NT2/D1 (cell line): Measurements from ENCODE around the gene HSD3B2.

Experiments
- DNase-seq: peaks from one replicate; pipeline ENCODE4 v3.0.0-alpha.2; 2011; ENCODE audit warnings: low read depth, low spot score
- H3K27me3 ChIP-seq: 2 replicates; pipeline ENCODE4 v1.6.0; 2011; ENCODE audit warnings: mild to moderate bottlenecking; ENCODE audit not compliant: insufficient read length, insufficient read depth
- H3K36me3 ChIP-seq: 2 replicates; pipeline ENCODE4 v1.6.1; 2011; ENCODE audit warnings: mild to moderate bottlenecking, low read length, mixed read lengths; ENCODE audit not compliant: insufficient read depth, insufficient read length
- H3K4me1 ChIP-seq: 2 replicates; pipeline ENCODE4 v1.5.1; 2011; ENCODE audit not compliant: insufficient read depth, insufficient read length
- H3K4me3 ChIP-seq: 2 replicates; pipeline ENCODE4 v1.5.1; 2011; ENCODE audit warnings: low read depth; ENCODE audit not compliant: insufficient read length
- H3K9ac ChIP-seq: 2 replicates; pipeline ENCODE4 v1.6.0; 2011; ENCODE audit warnings: low read depth; ENCODE audit not compliant: insufficient read length
- H3K9me3 ChIP-seq: 2 replicates; pipeline ENCODE4 v1.5.1; 2011; ENCODE audit warnings: mild to moderate bottlenecking, low read length; ENCODE audit not compliant: insufficient read depth
- SUZ12 ChIP-seq: IDR thresholded peaks from 2 replicates; pipeline ENCODE4 v1.6.1; 2011; ENCODE audit not compliant: insufficient read length, insufficient read depth; ENCODE audit errors: extremely low read depth
- YY1 ChIP-seq: IDR thresholded peaks from 2 replicates; pipeline ENCODE4 v1.6.1; 2011; ENCODE audit not compliant: insufficient read length, insufficient read depth
- ZNF274 ChIP-seq: IDR thresholded peaks from 2 replicates; pipeline ENCODE4 v1.6.1; 2011; ENCODE audit warnings: mild to moderate bottlenecking, low read depth, low read length

The HSD3B2 gene

DNA sequence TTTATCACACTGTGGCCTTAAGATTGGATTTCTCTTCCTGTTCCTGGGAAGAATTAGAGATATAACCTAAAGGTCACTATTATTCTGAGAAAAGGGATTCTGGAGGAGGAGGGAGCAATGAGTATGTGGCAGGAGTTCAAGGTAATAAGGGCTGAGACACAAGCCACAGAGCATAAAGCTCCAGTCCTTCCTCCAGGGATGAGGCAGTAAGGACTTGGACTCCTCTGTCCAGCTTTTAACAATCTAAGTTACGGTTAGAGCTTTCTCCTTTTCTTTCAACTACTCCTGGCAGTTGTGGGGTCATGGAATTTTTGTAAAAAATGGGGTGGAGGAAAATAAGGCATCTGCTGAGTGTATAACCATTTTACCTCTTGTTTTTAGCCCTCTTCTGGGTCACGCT is at the start of gene HSD3B2:
Gene HSD3B2, plus strand, starts transcription at position 201 of the 400 bp plus-strand sequence. CDS start 270 bp downstream, outside the sequence.
- Histone ChIP-seq H3K9me3 (no peaks in the 10 kb centered on the region), H3K36me3 (no peaks in the 10 kb centered on the region), H3K4me3 (no peak within 1 kb of the TSS), H3K4me1 (no peaks in the 10 kb centered on the region), H3K9ac (no peak within 1 kb of the TSS), H3K27me3 (no peaks in the 10 kb centered on the region)
- TF ChIP-seq YY1 = no peak
- no peak for TF ChIP-seq ZNF274
- no peak for TF ChIP-seq SUZ12
- no peak for DNase-seq

DNA sequence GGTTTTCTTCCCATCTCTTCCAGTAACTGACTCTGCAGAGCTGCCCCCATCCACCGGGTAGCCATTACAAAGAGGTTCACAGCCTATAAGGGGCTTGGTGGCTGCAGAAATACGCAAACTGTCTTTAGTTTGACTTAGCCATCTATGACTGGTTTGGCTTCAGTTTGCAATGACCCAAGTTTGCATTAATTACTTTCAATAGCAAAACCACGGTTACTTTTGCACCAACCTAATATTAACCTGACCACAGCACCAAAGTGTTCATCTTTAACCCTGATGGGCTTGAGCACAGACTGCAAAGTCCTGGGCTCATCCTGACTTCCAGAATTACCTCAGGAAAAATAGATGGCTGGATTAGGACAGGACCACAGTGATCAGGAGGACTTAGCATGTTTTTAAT is 48.5 kb upstream of the HSD3B2 start:
- no peaks in the 10 kb centered on the region for H3K36me3 ChIP-seq
- TF ChIP-seq ZNF274 = no peak
- no peak for TF ChIP-seq YY1
- TF ChIP-seq SUZ12 = no peak
- no peaks in the 10 kb centered on the region for H3K27me3 ChIP-seq
- H3K4me3 ChIP-seq = no peak overlapping the region
- H3K9ac ChIP-seq = no peak overlapping the region
- H3K4me1 ChIP-seq = peaks cover 3% of the 10 kb centered on the region
- no peaks in the 10 kb centered on the region for H3K9me3 ChIP-seq
- DNase-seq = no peak

DNA sequence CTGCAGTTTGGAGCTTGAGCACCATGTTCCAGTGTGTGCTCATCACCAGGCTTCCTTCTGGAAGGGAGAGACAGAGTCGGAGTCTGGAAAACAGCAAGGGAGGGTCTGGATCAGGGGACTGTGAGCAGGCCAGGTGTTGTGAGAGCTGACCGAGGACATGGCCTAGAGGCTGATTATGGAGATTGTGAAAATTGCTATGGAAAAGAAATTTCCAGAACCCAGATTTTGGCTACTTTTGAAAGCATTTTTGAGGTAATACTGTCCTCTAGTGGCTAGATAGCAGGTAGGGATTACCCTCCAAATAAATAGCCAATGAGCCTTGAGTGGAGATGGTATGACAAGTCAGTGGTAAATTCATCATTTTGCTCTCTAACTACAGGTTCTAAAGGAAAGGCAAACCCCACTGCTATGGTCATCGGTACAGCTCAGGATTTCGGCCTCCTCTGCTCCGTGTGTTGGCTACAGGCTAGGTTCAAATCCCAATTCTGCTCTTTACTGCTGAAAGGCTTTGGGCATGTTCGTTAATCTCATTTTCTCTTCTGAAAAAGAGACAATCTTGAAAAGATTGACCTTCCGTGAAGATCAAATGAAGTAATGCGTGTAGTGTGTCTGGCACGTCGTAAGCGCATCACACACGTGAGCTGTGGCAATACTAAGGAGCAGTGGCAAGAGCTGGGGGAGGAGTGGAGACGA is 47.4 kb upstream of the HSD3B2 start:
- H3K9me3 ChIP-seq = no peaks in the 10 kb centered on the region
- no peaks in the 10 kb centered on the region for H3K36me3 ChIP-seq
- H3K9ac ChIP-seq = no peak overlapping the region
- TF ChIP-seq ZNF274 (no peak), SUZ12 (no peak), YY1 (no peak)
- H3K27me3 ChIP-seq = no peaks in the 10 kb centered on the region
- DNase-seq = peak; percentile 32
- H3K4me3 ChIP-seq = no peak overlapping the region
- H3K4me1 ChIP-seq = peaks cover 3% of the 10 kb centered on the region

DNA sequence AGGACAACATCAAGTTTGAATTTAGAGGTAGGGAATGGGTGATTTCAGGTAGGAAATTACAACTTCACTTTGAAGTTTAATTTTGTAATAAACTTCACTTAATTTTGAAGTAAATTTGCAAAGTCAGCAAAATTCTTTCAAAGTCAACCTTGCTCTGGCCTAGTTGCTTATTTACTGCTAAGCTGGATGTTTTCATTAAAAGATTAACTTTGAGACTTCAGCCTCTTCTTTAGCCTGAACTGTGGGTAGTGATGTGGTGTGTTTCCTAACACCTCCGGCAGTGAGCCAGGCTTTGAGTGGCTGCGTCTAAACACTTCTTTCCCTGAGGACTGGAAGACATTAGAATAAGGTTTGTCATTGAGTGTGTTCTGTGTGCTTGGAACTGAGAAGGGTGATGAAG is 46.4 kb upstream of the HSD3B2 start, which contains the start of gene HAO2:
Gene HAO2, plus strand, starts transcription at position 232 of the 400 bp plus-strand sequence. CDS start 12,301 bp downstream, outside the sequence.
- Histone ChIP-seq H3K36me3 (no peaks in the 10 kb centered on the region), H3K4me1 (no peaks in the 10 kb centered on the region)
- TF ChIP-seq YY1 (no peak), SUZ12 (no peak), ZNF274 (no peak)

DNA sequence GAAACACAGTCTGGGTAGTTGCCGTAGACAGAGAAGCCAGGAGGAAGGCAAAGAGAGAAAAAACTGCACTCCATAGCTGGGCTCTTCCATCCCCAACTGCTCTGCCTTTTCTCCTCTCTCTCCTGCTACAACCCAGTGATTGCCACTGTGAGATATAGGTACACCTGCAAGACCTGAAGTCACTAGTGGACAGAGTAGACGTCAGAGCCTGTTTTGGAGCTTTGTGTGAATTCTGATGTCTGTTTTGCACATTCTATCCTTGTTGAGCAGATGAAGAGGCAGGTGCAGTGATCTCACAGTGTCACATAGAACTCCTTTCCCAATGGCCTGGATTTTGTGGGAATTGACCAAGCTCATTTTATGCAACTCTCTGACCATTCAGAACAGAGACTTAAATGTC is 44.2 kb upstream of the HSD3B2 start:
- Histone ChIP-seq H3K9me3 (no peaks in the 10 kb centered on the region), H3K4me1 (no peaks in the 10 kb centered on the region), H3K36me3 (no peaks in the 10 kb centered on the region), H3K9ac (no peak overlapping the region), H3K4me3 (no peak overlapping the region), H3K27me3 (no peaks in the 10 kb centered on the region)
- no peak for TF ChIP-seq YY1
- TF ChIP-seq ZNF274 = no peak
- TF ChIP-seq SUZ12 = no peak
- no peak for DNase-seq

More for the DNA sequence above, 46.4 kb upstream of the HSD3B2 start, which contains the start of gene HAO2:
- Histone ChIP-seq H3K4me3 (no peak within 1 kb of the TSS), H3K9ac (no peak within 1 kb of the TSS), H3K27me3 (no peaks in the 10 kb centered on the region), H3K9me3 (no peaks in the 10 kb centered on the region)
- DNase-seq = no peak

DNA sequence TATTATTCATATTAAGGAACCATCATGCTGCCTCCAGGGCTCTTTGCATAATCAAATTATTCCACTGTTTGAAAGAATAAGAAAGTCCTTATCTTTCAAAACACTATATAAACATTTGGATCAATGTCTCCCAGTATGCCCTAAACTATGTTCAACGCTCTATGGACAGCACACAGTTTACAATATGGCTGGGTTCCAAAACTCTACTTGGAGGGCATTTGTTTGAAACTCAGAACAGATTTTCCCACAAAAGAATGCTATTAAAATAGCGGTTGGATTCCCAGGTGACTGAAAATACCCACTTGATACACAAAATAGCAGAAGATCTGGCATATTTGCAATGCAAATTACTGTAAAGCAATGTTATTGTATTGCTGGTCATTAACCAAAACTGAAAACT is 43.1 kb upstream of the HSD3B2 start:
- Histone ChIP-seq H3K27me3 (no peaks in the 10 kb centered on the region), H3K4me1 (no peaks in the 10 kb centered on the region), H3K9me3 (no peaks in the 10 kb centered on the region), H3K9ac (no peak overlapping the region), H3K4me3 (no peak overlapping the region), H3K36me3 (no peaks in the 10 kb centered on the region)
- TF ChIP-seq ZNF274 = no peak
- TF ChIP-seq SUZ12 = no peak
- TF ChIP-seq YY1 = no peak
- DNase-seq = no peak

DNA sequence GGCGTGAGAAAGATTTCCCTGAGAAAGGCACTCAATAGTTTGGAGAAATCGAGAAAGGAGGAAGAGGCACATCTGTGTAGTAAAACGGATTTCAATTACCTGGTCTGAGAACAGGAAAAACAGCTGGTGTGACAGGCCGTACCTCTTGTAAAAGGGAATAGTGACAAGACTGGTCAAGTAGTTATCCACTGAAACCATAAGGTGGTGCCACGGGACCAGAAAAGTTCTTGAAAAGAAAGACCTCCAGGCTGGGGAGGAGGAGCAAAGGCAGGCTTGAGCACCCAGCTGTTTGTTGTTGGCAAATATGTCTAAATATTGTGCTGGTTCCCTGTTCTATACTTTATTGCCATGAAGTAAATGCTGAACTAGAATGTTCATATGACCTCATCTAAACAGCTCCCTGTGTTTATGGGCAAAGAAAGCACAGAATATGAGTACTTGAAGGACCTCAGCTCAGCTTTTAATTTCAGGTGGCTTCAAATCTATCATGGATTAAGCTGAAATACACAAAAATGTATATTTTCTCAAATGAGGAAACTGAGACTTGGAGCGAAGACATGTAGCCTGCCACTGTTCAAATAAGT is 42.4 kb upstream of the HSD3B2 start:
- Histone ChIP-seq H3K9ac (no peak overlapping the region), H3K4me1 (no peaks in the 10 kb centered on the region), H3K9me3 (no peaks in the 10 kb centered on the region), H3K36me3 (no peaks in the 10 kb centered on the region), H3K4me3 (no peak overlapping the region), H3K27me3 (no peaks in the 10 kb centered on the region)
- DNase-seq = peak; percentile 73
- TF ChIP-seq YY1 = no peak
- TF ChIP-seq SUZ12 = no peak
- no peak for TF ChIP-seq ZNF274
